Stimulated activated memory B cell treated with anti-CD40 and anti-IgM and Interleukin-4, amounts not matched to agents 10 μg/mL and 1 μg/mL and 100 μg/mL, for 72 hours (primary cell): ENCODE measurements around the gene ATP2A2.

Experiments
- ATAC-seq: fragments of 150-1000 bp; cut with Tn5 transposase; 2 replicates; pipeline ENCODE4 v1.10.0; 2021
- H3K27ac Mint-ChIP-seq: one replicate; pipeline ENCODE4 v1.8.0; 2022; ENCODE audit warnings: mild to moderate bottlenecking, mixed read lengths
- H3K27me3 Mint-ChIP-seq: one replicate; pipeline ENCODE4 v1.8.0; 2022; ENCODE audit warnings: mixed read lengths
- H3K36me3 Mint-ChIP-seq: one replicate; pipeline ENCODE4 v1.8.0; 2022; ENCODE audit warnings: mixed read lengths
- H3K4me1 Mint-ChIP-seq: one replicate; pipeline ENCODE4 v1.8.0; 2022; ENCODE audit warnings: mixed read lengths
- H3K4me3 Mint-ChIP-seq: one replicate; pipeline ENCODE4 v1.8.0; 2022; ENCODE audit warnings: mild to moderate bottlenecking, moderate library complexity, mixed read lengths
- H3K9me3 Mint-ChIP-seq: one replicate; pipeline ENCODE4 v1.8.0; 2022; ENCODE audit warnings: mixed read lengths

The ATP2A2 gene

DNA sequence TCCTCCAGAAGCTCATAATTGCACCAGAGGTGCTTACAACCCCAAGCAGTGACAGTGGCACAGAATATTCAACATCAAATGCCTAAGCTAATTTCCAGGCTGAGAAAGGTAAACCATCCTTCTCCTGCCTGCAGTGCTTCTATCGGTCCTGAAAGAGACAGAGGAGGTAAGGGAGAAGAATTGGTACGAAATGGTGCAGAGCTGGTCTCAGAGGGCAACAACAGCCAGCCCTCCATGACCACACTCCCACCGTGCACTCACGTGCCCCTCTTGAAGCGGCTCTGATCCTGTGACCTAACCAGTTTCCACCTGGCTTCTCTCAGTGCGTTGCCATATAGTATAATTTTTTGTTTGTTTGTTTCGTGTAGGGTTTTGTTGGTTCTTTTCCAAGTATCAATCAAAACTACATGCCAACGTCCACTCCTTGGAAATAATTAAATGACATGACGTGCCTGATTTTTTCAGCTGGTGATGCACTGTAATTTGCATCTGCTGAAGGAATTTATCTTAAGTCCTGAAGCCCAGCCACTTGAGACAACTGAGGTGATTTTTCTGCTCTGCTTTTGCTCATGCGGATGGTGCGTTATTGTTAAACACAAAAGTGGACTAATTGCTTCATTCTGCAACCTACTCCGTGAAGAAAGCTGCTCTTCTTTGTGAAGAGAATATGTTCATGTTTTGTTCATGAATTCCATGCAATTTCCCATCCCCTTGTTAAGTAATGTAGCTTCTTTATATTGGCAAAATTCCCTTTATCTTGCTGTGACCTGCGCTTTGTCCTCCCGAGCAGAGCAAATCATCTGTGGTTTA is 1.3 kb upstream of the ATP2A2 start:
- ATAC-seq, result no peak
- Mint-ChIP-seq H3K27ac (peak overlapping the region; percentile 95), H3K27me3 (no peaks in the 10 kb centered on the region)

DNA sequence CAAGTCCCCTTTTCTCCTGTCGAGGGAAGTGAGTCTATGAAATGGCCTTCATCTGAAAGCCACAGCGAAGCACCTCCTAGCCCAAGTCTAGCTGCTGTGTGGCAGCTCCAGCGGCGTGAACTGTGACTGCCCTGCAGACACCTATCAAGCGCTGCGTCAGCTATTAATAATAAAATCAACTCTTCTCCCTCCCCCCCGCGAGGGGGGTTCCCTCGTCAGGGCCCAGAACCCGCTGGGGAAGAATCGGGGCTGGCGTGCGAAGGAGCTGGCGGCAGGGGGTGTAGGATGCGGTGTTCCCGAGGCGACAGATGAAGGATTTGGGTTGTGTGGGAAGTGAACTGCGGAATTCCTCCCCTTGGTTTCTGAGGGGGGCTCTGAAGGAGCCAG is 662 bp upstream of the ATP2A2 start:
- Mint-ChIP-seq H3K27ac (peak overlapping the region; percentile 95), H3K4me1 (peaks cover 38% of the 10 kb centered on the region), H3K4me3 (peak overlapping the region; percentile 95), H3K27me3 (no peaks in the 10 kb centered on the region), H3K36me3 (peaks cover 11% of the 10 kb centered on the region), H3K9me3 (no peaks in the 10 kb centered on the region)
- ATAC-seq, result peak; percentile 46

More for the DNA sequence above, 1.3 kb upstream of the ATP2A2 start:
- H3K4me1 Mint-ChIP-seq, result peaks cover 32% of the 10 kb centered on the region
- H3K9me3 Mint-ChIP-seq, result no peaks in the 10 kb centered on the region
- peak overlapping the region; percentile 95 for H3K4me3 Mint-ChIP-seq
- H3K36me3 Mint-ChIP-seq, result peaks cover 5% of the 10 kb centered on the region

DNA sequence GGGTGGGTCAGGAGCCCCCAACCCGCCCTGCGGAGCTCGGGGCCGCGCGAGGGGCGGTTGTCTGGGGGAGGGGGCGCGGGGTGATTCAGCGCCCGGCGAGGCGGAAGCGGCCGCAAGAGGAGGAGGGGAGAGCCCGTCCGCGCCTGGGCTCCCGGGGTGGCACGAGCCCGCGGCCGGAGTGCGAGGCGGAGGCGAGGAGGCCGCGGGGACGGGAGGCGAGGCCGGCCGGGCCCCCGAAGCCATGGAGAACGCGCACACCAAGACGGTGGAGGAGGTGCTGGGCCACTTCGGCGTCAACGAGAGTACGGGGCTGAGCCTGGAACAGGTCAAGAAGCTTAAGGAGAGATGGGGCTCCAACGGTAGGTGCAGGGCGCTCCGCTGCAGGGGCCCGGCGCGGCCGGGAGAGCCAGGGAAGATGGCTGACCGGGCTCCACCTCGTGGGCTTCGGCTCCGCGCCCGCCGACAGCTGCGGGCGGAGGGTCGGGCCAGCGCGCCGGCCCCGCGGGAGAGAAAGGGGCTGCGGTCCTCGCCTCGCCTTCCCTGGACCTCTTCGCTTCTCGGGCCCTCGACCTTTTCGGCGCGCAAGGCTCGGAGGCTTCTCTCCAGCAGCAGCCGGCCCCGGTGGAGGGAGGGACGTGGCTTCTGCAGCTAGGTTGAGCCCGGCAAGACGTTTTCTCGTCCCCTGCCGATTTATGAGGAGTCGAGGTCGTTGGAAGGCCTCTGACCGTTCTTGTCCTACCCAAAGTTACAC is 677 bp downstream of the ATP2A2 start:
- Mint-ChIP-seq H3K36me3 (peaks cover 17% of the 10 kb centered on the region), H3K4me1 (peaks cover 47% of the 10 kb centered on the region), H3K27me3 (no peaks in the 10 kb centered on the region), H3K9me3 (no peaks in the 10 kb centered on the region), H3K27ac (peak overlapping the region; percentile 95), H3K4me3 (peak overlapping the region; percentile 95)
- ATAC-seq, result peak; percentile 66

DNA sequence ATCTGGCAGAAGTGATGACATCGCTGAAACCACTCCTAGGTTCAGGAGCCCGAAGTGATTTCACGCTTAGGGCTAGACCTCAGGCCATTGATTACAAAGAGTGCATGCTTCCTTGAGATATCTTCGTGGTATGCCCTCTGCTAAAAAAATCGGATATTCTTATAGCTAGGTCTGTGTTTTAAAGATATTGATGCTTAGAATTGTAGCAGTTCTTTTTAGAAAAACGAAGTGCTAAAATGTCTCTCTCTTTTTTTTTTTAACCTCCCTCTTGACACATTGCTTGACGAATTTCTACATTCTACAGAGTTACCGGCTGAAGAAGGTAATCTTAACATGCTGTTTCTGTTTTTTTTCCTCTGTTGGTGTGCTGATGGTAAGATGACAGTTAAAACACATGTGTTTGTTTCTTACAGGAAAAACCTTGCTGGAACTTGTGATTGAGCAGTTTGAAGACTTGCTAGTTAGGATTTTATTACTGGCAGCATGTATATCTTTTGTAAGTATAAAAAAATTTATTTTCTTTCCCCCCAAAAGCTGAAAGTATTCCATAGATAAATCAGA is 1.3 kb downstream of the ATP2A2 start:
- peak overlapping the region; percentile 95 for H3K4me3 Mint-ChIP-seq
- H3K4me1 Mint-ChIP-seq, result peaks cover 50% of the 10 kb centered on the region
- no peaks in the 10 kb centered on the region for H3K9me3 Mint-ChIP-seq
- H3K27me3 Mint-ChIP-seq, result no peaks in the 10 kb centered on the region
- ATAC-seq, result no peak
- H3K27ac Mint-ChIP-seq, result peak overlapping the region; percentile 95
- H3K36me3 Mint-ChIP-seq, result peaks cover 17% of the 10 kb centered on the region

DNA sequence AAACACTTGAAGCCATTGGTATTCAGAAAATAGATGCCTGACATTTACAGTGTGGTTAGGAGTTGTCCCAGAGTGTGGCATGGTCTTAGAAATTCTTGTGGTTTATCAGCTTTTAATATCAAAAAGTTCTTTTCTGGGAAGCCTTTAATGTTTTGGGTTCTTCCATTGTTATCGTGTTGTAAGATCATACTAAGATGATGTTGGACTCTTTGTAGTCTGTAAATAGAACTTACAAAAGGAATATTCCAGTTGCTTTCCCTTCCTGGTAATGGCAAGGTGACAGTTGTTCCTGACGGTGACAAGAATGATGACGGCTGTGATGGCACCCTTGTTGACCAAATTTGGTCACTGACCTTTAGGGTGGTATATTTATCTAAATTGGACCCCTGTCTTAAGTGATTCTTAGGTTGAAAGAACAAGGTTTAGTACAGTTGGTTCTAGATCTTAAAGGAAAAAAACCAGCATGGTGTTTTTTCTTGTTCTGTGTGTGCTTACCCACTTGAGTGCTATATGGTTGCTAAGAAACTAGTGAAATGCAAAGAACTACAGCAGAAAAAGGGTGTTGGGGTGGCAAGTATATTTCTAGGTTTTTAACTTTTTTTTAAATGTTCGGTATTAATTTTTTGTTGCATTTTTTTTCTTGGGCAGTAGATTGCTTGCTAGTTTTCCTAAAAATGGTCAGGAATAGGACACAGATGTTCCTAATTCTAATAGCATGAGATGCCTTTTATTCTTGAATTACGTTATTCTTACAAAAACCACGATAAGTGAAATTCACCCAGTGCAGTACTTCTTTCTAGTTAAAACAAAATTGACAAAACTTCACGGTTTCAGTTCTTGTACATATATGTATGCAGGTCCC is 2.1 kb downstream of the ATP2A2 start:
- peak overlapping the region; percentile 95 for H3K4me3 Mint-ChIP-seq
- H3K9me3 Mint-ChIP-seq, result no peaks in the 10 kb centered on the region
- peak overlapping the region; percentile 95 for H3K27ac Mint-ChIP-seq
- peaks cover 55% of the 10 kb centered on the region for H3K4me1 Mint-ChIP-seq
- H3K27me3 Mint-ChIP-seq, result no peaks in the 10 kb centered on the region
- peaks cover 17% of the 10 kb centered on the region for H3K36me3 Mint-ChIP-seq
- no peak for ATAC-seq

DNA sequence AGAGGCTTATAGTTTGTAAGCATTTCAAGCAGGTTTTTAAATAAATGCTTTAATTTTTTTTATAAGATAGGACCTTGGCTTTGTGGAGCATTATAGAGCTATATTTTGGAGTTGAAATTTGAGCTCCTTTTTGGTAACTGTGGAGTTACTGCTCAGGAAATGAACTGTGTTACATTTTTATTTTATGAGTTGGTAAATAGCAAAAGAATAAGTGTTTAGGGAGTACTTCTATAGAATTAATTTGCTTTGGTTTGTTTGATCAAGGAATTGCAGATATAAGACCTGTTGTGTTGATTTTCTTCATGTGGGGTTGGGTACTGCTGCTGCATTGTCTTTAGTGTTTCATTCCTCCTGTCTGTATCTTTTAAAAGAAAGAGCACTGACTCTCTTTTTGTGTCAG is 3.5 kb downstream of the ATP2A2 start:
- Mint-ChIP-seq H3K36me3 (peaks cover 28% of the 10 kb centered on the region), H3K27me3 (no peaks in the 10 kb centered on the region), H3K27ac (peak overlapping the region; percentile 26), H3K4me1 (peaks cover 69% of the 10 kb centered on the region), H3K4me3 (peak overlapping the region; percentile 39), H3K9me3 (no peaks in the 10 kb centered on the region)
- ATAC-seq, result no peak

DNA sequence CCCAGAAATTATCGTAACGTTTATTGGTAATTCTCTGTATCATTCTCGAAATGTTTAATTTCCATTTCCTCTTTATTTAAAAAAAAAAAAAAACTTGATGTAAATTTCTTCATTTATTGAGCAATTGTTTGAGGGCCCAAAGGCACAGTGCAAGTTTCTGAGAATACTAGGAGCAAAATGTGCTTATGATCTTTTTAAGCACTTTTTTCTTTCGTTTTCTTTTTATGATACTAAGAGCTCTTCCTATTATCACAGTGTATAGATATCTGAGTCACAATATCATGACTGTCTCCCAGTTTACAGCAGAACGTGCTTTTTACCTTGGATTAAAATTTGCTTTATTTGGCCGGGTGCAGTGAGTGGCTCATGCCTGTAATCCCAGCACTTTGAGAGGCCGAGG is 5.6 kb downstream of the ATP2A2 start:
- no peak for ATAC-seq
- Mint-ChIP-seq H3K9me3 (no peaks in the 10 kb centered on the region), H3K27me3 (no peaks in the 10 kb centered on the region), H3K27ac (no peak overlapping the region), H3K4me1 (peaks cover 66% of the 10 kb centered on the region), H3K36me3 (peaks cover 33% of the 10 kb centered on the region), H3K4me3 (no peak overlapping the region)

DNA sequence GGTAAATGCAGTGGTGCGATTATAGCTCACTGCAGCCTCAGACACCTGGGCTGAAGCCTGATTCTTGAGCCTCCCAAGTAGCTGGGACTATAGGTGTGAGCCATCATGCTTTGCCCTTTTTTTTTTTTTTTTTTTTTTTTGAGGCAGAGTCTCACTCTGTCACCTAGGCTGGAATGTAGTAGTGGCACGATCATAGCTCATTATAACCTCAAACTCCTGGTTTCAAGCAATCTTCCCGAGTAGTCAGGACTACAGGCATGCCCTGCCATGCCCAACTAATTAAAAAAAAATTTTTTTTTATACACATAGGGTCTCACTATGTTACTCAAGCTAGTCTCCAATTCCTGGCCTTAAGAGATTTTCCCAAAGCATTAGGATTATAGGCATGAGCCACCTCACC is 6.9 kb downstream of the ATP2A2 start:
- Mint-ChIP-seq H3K27me3 (no peaks in the 10 kb centered on the region), H3K4me1 (peaks cover 59% of the 10 kb centered on the region), H3K27ac (no peak overlapping the region), H3K9me3 (no peaks in the 10 kb centered on the region), H3K36me3 (peaks cover 41% of the 10 kb centered on the region), H3K4me3 (no peak overlapping the region)
- no peak for ATAC-seq

DNA sequence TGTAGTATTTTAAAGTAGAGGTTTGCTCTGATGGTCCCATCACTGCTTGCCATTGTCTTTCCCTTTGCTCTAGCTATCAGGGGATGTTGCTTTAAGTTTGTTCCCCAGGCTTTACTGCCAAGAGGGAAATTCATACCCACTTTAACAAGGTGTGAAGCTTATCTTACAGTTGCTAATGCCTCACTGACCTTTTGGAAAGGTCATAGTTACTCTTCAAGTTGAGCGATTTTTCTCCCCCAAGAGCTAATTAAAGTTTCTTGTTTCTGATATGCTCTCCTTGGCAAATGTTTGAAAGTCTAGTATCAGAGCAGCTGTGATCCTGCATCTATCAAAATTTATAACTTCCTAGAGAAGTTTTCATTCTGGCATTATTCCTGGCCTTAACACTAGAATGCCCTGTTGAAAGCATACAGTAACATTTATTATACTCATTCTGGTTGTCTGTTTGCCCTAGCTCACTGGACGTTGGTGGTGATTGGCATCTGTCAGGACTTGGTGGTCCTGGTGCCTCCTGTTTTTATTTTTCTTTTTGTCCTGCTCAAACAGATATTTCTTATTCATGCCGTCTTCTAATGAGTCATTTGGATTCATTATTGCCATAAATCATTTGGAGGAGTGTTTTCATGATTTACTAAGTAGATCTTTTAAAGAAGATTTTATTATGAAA is 8.1 kb downstream of the ATP2A2 start:
- Mint-ChIP-seq H3K36me3 (peaks cover 49% of the 10 kb centered on the region), H3K4me3 (peak overlapping the region; percentile 21), H3K27me3 (no peaks in the 10 kb centered on the region), H3K27ac (peak overlapping the region; percentile 49), H3K4me1 (peaks cover 52% of the 10 kb centered on the region), H3K9me3 (no peaks in the 10 kb centered on the region)
- no peak for ATAC-seq

DNA sequence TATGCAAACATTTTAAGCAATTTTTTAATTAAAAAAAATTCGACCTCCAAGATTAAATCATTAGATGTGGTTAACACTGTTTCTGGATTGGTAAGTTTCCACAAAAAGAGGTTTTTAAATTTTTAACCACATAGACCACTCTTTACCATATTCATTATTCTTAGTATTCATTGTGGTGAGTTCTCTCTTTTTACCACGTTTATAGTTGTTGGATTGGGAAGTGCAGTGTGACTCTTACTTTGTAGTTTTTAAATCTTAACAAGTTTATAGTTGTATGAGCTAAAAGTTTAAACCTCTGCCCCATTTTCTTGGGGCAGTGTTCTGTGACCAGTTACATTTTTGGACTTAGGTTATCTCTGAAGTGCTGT is 8.6 kb downstream of the ATP2A2 start:
- no peaks in the 10 kb centered on the region for H3K27me3 Mint-ChIP-seq
- ATAC-seq, result no peak
- peaks cover 47% of the 10 kb centered on the region for H3K4me1 Mint-ChIP-seq
- no peaks in the 10 kb centered on the region for H3K9me3 Mint-ChIP-seq
- peaks cover 49% of the 10 kb centered on the region for H3K36me3 Mint-ChIP-seq
- H3K27ac Mint-ChIP-seq, result peak overlapping the region; percentile 49
- no peak overlapping the region for H3K4me3 Mint-ChIP-seq

DNA sequence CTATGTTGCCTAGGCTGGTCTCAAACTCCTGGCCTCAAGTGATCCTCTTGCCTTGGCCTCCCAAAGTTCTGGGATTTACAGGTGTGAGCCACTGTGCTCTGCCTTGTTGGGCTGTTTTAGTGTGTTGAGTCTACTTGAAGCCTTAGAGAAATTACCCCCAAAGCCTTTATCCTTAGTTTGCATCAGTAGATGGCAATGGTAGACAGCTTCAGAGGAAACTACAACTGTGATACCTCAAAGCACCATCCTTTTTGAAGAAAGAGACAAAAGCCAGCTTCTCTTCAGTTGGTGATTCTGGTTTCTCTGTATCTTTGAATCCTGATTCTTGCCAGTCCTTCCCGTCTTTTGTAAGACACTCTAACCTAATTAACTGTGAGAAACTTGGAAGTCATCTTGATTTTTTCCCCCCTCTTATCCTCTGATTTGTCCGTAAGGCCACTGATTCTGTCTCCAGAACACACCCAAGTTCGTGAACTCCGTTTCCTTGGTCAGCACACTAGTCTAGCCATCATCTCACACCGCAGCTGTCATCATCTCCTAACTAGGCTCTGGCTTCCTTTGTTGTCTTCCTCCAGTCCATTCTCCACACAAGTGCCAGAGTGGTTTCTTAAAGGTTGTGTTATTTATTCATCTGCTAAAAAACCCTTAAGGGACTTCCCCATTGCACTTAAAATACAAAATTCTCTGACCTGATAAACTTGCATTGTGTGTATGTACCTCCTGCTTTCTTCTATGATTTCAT is 20.2 kb downstream of the ATP2A2 start:
- peak overlapping the region; percentile 12 for H3K27ac Mint-ChIP-seq
- H3K4me3 Mint-ChIP-seq, result no peak overlapping the region
- H3K27me3 Mint-ChIP-seq, result no peaks in the 10 kb centered on the region
- peaks cover 39% of the 10 kb centered on the region for H3K4me1 Mint-ChIP-seq
- H3K36me3 Mint-ChIP-seq, result peaks cover 72% of the 10 kb centered on the region
- ATAC-seq, result no peak
- no peaks in the 10 kb centered on the region for H3K9me3 Mint-ChIP-seq

DNA sequence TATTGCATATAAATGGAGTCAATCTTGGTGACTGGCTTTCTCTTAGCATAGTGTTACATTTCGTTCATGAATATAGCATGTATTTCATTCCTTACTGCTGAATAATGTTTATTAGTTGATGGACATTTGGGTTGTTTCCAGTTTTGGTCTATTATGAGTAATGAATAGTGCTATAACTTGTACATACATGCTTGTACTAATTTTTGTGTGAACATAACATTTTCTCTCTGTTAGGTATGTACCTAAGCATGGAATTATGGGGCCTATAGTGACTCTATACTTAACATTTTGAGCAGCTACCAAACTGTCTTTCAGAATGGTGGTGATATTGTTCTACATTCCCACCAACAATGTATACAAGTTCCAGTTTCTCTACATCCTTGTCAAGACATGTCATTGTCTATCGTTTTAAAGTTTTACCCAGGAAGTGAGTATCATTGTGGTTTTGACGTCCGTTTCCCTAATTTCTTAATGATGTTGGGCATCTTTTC is 23.1 kb downstream of the ATP2A2 start:
- no peaks in the 10 kb centered on the region for H3K27me3 Mint-ChIP-seq
- H3K4me1 Mint-ChIP-seq, result peaks cover 65% of the 10 kb centered on the region
- no peak for ATAC-seq
- peaks cover 75% of the 10 kb centered on the region for H3K36me3 Mint-ChIP-seq
- peak overlapping the region; percentile 31 for H3K27ac Mint-ChIP-seq
- H3K9me3 Mint-ChIP-seq, result no peaks in the 10 kb centered on the region
- no peak overlapping the region for H3K4me3 Mint-ChIP-seq

DNA sequence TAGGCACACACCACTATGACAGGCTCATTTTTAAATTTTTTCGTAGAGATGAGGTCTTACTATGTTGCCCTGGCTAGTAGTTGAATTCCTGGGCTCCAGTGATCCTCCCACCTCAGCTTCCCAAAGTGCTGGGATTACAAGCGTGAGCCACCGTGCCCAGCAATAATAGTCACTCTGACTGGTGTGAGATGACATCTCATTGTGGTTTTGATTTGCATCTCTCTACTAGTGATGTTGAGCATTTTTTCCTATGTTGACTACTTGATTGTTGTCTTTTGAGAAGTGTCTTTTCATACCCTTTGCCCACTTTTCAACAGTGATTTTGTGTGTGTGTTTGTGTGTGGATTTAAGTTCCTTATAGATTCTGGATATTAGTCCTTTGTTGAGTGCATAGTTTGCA is 26.3 kb downstream of the ATP2A2 start:
- peak overlapping the region; percentile 8 for H3K27ac Mint-ChIP-seq
- ATAC-seq, result no peak
- H3K9me3 Mint-ChIP-seq, result no peaks in the 10 kb centered on the region
- peaks cover 46% of the 10 kb centered on the region for H3K4me1 Mint-ChIP-seq
- H3K27me3 Mint-ChIP-seq, result no peaks in the 10 kb centered on the region
- H3K4me3 Mint-ChIP-seq, result no peak overlapping the region
- H3K36me3 Mint-ChIP-seq, result peaks cover 53% of the 10 kb centered on the region

DNA sequence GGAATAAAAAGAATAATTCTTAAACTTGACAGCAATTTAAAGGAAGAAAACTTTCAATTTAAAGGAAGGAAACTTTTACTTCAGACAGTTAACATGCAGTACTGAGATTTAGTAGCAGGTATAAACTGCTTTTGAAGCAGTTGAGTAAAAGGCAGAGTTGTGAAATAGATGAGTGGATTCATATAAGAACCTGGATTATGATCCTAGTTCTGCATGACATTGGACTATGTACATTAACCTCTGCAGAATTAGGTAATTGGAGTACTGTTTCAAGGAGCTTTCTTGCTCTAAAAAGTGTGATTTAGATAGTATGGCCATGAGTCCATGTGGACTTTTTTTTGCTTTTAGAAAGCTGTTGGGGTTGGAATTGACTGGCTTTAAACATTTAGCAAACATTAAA is 29.7 kb downstream of the ATP2A2 start:
- ATAC-seq, result no peak
- Mint-ChIP-seq H3K36me3 (peaks cover 34% of the 10 kb centered on the region), H3K9me3 (no peaks in the 10 kb centered on the region), H3K4me1 (peaks cover 34% of the 10 kb centered on the region), H3K4me3 (no peak overlapping the region), H3K27me3 (no peaks in the 10 kb centered on the region), H3K27ac (no peak overlapping the region)
